Measurements from ENCODE around the gene LAMA2.
A peak's percentile ranks its signal among the peaks of the same experiment; 100 is the strongest.

Gene LAMA2

DNA sequence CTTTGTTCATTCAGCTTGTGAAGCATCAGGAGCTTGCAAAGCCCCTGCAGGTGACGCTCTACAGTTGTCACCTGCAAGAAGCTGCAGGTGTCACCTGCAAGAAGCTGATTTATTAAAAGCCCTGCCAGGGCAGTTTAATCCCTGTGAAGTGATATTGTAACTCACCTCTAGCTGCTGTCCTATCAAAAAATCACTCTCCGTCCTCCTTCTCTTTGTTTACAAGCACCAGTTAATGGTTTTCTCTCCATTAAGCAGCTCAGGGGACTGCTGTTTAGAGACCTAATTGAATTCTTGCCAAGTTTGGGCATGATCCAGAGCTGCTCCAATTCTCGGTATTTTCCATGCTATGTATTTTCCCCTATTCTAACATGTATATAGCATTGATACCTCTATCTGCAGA, 481.1 kb downstream of the LAMA2 start:
- DNase-seq (ENCODE audit: low read depth) = no peak

DNA sequence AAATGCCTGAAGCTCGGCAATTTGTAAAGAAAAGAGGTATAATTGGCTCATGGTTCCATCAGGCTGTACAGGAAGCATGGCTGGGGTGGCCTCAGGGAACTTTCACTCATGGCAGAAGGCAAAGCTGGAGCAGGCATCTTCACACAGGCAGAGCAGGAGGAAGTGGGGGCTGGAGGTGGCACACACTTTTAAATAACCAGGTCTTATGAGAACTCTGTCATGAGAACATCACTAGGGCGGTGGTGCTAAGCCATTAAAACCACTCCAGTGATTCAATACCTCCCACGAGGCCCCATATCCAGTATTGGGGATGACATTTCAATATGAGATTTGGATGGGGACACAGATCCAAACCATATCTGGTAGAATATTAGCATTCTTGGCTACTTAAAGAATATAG, 481.8 kb downstream of the LAMA2 start:
- DNase-seq (ENCODE audit: low read depth) = no peak

DNA sequence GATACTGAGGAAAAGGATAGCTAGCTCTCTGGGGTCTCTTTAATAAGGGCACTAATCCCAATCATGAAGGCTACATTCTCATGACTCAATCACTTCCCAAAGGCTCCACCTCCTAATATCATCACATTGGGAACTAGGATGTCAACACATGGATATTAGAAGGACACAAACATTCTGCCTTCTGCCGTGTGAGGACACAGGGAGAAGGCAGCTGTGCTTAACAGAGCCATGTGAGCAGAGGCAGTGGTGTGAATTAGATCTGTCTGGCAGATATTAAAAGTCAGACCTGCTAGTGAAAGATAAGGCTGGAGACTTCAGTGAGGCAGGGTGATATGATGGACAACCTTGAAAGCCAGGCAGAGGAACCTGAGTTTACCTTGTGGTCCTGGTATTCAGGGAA, 485.1 kb downstream of the LAMA2 start:
- DNase-seq (ENCODE audit: low read depth) = no peak

DNA sequence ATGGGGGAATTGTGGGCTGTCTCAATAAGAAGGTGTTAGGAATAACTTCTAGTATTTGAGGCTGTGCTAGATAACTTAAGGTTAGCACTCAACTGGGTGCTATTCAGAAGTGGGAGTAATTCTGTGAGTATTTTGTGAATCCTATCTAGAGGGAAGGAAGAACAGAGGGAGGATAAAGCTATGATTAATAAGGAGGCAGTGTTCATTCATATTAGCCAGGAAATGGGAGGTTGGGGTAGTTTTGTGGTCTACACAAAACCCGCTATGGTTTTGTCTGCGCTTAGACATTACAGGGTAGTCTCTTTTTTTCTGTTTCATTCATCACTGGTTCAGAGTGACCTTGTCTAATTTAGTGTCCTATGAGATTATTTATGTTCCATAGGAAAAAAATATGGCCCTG, 486.0 kb downstream of the LAMA2 start:
- DNase-seq (ENCODE audit: low read depth) = no peak

DNA sequence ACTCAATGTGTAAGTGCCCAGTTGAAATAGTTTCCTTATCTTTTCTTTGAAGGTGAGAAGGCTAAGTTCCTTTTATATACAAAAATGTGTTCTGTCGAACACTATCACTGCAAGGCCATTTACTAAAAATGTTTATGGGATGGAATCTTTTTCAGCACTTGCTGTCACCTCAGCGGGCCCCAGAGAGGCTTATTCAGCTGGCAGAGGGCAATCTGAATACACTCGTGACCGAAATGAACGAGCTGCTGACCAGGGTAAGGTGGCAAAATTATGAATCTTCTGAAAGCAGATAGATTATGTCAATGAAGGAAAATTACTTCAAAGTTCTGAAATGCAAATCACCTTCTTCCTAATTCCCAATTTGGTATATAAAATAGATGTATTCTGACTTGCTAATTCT, 486.8 kb downstream of the LAMA2 start:
- no peak for DNase-seq (ENCODE audit: low read depth)

DNA sequence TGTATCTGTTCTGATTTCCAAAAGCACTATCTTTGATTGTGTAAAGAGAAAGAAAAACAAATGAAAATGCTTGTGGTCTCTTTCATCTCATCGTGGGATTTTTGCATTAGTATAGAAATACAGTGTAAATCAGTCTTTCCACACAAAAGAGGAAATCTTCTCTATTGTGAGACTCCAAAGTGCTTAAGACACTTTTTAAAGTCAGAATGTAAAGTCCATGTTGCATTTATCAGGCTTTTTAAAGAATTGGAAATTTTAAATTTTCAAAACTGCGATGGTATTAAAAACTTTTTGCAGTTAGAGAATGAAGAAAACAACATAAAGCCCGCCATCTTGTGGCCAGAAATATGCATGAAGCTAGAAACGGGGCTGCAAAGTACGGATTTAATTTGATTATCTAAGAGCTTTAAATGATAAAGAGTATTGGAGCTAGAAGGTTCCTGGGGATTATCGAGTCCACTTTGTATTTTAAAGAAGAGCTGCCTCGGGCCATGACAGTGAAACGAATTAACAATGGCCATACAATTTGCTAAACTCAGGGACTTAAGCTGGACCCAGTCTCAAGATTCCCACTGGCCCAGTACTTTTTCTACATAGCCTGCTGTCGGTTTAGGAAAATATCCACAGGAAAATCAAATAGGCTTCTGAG, 487.5 kb downstream of the LAMA2 start:
- peak; percentile 24 for DNase-seq (ENCODE audit: low read depth)

DNA sequence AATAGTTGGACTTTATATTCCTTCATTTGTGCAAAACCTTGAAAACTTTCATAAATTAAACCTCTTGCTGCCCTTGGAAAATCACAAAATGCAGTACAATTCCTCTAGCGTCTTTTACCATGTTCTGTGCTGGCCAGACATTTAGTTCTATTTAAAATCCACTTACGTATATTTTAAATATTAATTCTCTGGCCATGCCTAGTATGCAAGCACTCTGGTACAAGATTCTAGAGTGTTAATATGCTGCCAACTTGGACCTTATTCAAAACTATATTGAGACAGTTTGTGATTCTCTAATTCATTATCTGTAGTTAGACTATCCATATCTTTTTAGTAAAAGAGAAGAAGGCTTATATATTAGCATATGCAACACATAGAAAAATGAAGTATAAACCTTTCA, 498.9 kb downstream of the LAMA2 start:
- no peak for DNase-seq (ENCODE audit: low read depth)

DNA sequence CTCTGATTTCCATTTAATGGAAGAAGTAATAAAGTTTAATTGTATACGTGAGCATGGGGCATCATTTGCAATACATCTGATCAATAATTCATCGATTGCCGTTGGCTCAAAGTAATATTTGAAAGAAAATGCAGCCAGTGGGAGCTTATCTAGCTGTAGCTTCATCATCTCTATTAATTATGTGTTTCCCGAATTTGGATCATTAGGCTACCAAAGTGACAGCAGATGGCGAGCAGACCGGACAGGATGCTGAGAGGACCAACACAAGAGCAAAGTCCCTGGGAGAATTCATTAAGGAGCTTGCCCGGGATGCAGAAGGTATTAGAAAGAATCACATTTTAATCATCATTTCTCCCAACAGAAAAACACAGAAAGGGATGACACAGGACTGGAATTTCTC, 500.0 kb downstream of the LAMA2 start:
- DNase-seq (ENCODE audit: low read depth) = no peak

DNA sequence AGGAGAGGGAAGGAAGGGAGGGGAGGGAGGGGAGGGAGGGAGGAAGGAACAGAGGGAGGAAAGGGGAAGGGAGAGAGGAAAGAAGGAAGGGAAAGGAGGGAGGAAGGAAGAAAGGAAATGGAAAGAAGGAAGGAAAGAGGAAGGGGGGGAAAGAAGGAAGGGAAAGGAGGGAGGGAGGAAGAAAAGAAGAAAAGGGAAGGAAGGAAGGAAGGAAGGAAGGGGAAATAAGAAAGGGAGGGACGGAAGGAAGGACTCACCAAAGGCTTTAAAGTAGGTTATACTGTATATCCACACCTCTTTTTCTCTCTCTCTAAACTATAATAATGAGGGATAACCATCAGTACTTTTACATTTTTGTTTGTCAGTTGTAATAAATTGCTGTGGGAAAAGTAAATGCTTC, 502.2 kb downstream of the LAMA2 start:
- no peak for DNase-seq (ENCODE audit: low read depth)

DNA sequence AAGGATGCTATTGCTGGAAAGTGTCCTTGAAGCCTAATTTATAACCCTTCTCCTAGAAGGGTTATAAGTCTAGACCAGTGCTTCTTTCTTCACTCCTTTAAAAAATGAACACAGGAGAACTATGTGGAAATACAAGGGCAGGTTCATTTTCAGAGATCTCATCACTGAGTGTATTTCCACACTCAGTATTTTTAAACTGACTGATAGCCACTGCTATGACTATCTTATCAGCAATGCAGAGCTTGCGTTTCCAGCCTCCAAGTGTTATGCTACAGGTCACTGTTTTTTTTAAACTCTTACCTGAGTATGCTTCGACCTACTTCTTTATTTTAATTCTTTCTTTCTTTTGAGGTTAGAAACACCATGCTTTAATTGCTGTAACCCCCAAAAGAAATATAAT, 508.0 kb downstream of the LAMA2 start:
- DNase-seq (ENCODE audit: low read depth) = no peak

DNA sequence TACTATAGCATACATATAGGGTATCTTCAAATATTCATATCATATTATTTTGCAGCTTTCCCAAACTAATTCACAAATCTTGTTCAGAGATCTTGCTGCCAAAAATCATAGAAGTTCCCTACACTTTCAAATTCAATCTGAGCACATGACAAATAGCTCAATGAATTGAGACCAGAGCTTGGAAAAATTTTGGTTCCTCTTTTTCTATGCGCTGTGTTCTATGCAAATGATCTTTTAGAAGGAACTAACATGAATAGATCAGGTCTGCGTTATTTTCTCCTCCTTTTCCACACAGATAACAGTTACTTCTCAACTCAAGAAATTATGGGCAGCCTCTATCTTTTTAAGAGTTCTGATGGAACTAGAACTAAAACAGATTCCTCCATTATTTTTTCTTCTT, 510.7 kb downstream of the LAMA2 start:
- DNase-seq (ENCODE audit: low read depth) = no peak

DNA sequence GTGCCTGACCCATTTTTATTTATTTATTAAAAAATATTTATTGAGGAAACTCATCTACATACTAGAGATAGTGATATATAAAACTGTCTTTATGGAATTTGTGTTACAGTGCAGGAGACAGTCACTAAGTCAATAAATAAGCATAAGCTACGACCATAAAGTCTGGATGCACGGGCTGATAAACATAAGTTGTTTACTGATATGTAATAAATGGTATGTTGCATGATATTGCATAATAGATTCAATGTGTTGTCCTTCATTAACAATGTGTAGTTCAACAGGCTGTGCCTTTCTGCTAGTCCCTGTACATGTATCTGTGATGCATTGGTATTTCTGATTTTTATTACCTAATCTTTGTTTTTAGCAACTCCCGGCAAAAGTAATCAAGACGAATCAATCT, 515.8 kb downstream of the LAMA2 start:
- no peak for DNase-seq (ENCODE audit: low read depth)

DNA sequence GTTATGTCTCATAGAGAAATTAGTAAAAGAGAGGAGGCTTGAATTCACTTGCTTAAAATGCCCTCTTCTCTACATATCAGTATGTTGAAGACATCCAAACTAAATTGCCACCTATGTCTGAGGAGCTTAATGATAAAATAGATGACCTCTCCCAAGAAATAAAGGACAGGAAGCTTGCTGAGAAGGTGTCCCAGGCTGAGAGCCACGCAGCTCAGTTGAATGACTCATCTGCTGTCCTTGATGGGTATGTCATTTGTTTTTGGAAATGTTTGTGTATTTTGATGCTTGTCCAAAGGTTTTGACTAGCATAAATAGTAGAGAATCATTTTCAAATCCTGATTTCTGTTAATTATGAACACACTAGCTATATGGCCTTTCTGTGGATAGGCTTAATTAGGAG, 519.3 kb downstream of the LAMA2 start:
- DNase-seq (ENCODE audit: low read depth) = no peak

DNA sequence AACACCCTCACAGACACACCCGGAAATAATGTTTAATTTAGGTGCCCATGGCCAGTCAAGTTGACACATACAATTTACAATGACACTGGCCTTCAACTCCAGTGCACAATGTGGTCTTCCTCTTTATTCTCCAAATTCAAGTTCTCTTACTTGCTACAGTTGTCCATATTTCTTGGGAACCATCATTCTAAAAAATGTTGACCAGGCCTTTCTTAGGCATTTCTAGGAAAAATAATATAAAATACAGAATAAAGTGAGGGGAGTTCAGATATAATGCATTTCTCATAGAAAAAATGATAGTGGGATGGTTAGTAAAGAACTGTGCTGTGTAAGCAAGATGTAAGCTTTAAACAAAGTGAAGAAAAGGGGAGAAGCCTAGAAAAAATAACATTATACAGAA, 528.2 kb downstream of the LAMA2 start:
- DNase-seq (ENCODE audit: low read depth) = no peak

DNA sequence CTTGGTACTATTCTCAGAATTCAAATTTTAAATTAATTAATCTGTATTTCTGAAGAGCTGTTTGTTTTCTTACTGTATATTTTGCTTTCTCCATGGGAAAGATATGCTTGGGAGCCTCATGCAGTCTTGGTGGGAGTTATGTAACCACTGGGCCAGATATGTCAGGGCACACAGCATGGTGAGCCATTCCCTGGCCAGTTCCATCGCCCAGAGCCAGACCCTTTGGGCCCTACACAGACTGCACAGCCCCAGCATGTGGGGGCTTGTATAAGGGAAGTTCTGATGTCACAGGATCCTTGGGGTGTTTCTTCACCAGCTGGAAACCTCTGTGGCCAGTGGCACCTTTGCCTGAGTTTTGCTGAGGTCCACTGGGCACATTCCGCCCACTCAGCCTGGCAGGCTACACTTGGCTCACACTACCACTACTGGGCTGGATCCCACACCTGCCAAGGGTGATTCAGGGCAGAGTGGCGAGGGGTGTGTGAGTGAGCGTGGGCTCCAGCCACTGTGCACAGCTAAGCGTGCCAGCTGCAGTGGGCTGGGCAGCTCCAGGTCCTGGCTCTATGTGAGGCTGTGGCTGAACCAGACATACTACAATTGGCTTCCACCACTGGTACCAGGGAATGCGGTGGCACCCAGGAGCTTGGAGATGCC, 533.5 kb downstream of the LAMA2 start:
- no peak for DNase-seq (ENCODE audit: low read depth)

DNA sequence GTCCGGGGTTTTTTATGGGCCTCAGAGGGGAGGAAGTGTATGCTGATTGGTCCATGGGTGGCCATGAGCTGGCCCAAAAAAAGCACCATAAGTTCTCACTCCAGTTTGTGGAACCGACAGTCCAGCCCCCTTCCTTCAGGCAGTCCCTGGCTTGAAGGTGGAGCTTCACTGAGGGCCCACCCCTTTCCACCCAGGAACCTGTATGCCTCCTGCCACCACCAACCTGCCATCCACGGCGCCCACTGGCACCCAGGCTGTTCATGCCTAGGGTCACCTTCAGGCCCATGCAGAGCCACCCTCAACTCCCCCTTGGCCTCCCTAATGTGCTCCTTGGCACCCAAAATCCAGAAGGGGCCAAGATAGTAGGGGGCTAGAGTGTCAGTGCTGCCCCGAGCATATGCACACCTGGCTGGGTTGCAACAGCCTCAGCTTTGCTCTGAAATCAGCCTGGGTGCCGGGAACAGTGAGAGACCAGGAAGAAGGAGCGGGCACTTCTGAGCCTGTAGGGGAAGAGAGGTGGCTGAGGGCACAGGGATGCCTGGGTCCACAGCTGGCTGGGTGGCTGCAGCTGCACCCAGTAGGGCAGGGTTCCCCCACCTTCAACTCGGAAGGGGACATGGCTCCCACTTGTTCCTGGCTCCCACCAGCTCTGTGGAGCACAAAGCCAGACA, 534.6 kb downstream of the LAMA2 start:
- no peak for DNase-seq (ENCODE audit: low read depth)

DNA sequence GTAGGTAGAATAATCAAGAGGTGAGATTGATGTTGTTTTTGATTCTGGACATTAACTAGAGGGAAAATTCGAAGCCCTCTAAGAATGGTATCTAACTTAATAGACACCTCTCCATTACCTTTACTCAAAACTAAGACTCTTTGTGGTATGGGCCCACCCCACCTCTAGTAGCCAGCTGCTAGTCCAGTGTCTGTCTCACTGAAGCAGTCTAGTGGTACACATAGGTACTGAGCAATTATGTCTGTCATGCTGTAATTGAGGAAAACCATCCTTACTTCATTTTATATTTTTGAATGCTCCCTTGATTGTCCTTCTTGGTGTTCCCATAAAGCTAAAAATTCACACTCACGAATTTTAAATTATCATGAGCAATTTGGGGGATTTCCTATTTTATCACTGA, 536.4 kb downstream of the LAMA2 start:
- DNase-seq (ENCODE audit: low read depth) = no peak

DNA sequence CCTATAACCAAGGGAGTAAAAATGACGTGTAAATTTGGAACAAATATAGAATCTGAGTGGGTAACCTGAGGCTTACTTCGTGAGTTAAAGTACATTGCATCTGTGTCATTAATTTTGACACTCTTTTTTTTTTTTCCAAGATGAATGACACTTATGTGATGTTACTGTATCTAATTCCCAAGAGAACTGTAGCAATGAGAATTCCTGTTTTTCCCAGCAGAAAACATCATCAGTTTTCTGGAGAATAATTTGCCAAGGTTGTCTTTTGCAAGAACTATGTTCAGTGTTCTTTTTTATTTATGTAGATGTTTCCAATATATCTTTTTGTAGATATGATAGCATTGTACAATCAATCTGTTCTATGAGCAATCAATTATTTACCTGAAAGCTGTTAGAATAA, 543.4 kb downstream of the LAMA2 start:
- DNase-seq (ENCODE audit: low read depth) = no peak

DNA sequence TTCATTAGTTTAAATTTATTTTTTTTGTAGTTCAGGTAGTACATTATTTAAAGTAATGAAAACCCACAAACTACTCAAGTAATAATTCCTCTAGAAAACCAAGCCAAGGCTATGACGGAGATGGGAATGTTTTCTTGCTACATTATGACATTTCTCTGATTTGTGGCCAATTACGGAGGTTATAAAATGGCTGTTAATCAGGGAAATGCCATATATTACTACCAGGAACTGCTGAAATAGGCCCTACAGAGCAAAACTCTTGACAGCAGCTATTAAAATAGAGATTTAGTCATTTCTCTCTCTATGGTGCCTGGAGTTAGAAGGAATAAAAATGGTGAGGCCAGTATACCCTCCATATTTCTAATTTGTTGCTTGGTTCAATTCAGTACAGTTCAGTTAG, 547.0 kb downstream of the LAMA2 start:
- DNase-seq (ENCODE audit: low read depth) = no peak

DNA sequence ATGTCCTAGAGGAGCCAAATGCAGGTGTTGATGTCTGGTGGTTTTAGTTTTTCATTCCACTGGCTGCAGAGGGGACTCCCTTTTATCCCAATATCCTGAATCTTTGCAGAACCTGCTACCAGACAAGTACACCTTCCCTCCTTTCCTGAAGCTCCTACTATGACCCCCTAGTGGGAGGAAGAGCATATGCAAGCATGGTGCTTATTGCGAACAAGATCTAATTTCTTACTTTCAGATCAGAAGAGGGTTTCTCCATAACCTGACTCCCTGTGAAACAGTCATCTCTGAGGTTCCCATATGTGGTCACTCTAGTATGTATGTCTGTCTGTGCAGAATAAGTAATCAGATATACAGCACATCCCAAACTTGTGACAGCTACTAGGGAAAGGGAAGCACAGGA, 549.8 kb downstream of the LAMA2 start:
- no peak for DNase-seq (ENCODE audit: low read depth)

DNA sequence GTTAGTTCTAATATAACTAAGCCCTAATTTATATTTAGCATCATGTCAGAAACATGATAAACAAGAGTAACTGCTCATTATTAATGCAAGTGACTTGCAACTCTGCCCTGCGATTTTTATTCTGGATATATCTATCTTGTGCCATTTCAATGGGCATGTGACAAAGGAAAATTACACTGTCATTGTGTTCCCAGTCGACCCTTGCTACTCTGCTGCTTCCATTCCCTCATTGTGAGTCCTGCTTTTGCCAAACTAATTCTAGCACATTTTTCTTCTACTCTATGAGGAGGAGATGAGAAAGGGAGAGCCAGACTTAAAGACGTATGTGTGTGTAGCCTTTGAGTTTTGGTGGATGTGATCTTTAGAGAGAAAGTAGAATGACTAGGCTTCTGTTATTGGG, 551.2 kb downstream of the LAMA2 start:
- DNase-seq (ENCODE audit: low read depth) = no peak

DNA sequence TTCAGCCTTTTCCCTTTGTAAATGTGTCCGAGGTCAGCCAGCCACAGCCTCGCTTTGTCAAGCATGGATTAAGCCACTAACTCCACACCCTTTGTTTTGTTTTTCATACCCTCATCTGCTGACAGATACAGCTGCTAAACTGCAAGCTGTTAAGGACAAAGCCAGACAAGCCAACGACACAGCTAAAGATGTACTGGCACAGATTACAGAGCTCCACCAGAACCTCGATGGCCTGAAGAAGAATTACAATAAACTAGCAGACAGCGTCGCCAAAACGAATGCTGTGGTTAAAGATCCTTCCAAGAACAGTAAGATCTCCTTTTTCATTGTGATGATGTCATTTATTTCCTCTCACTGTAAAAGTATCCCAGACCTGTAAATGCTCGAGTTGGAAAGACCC, 557.8 kb downstream of the LAMA2 start:
- DNase-seq (ENCODE audit: low read depth) = no peak

DNA sequence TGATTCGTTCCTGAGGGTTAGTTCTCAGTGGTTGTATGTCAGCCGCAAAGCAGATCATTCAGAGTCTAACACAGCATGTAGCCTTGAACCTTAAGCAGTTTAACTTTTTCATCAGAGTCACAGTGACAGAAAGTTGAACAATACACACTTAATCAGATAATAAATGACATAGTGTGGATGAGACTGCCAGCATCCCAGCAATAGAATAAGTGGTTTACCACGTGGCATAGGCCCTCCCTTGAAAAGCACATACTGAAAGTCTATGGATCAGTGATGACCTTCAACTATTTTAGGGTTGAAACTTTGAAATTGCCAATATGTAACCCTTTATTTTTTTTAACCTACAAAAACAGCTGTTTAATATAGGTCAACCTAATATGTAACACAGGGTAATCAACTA, 561.7 kb downstream of the LAMA2 start:
- DNase-seq (ENCODE audit: low read depth) = no peak

Data from HS-5 (cell line).